ENCODE results near the gene MOB4. TPM values are rescaled to one million over a fixed set of nuclear protein-coding genes. Genes with fewer than 3 reads are reported as not detected.

Gene MOB4
- total RNA-seq, 1 donor from 2014 or later, result 53.4 TPM

- no peak for DNase-seq
These were observed 75.6 kb downstream of the MOB4 start for GRCh38 chr2:197591339-197592072.

- no peak for DNase-seq
These were observed 80.9 kb downstream of the MOB4 start for GRCh38 chr2:197596766-197597165.

- DNase-seq, result no peak
These were observed 81.3 kb downstream of the MOB4 start for GRCh38 chr2:197597166-197597565.

- DNase-seq, result no peak
These were observed 82.6 kb downstream of the MOB4 start for GRCh38 chr2:197598450-197598849.

- peak; percentile 44 for DNase-seq
These were observed 83.6 kb downstream of the MOB4 start for GRCh38 chr2:197599285-197599965.

GRCh38 chr2:197600306-197600705 lies 84.4 kb downstream of the MOB4 start:
- no peak for DNase-seq

GRCh38 chr2:197601726-197602125 lies 85.9 kb downstream of the MOB4 start:
- no peak for DNase-seq

Small RNA genes lying within 50 kb of the gene (small RNA-seq; reads per million reads assigned to genes)
- not detected for gene AC020550.1 (ENCODE audit: low replicate concordance)

Other genes starting within 250 kb of the MOB4 start
- gene ANKRD44, start 205.3 kb upstream of the MOB4 start, total RNA-seq, result 35.4 TPM
- gene SF3B1, start 81.0 kb upstream of the MOB4 start, total RNA-seq, result 314 TPM
- 20.7 TPM for gene COQ10B, start 62.5 kb upstream of the MOB4 start, total RNA-seq
- gene HSPD1, start 16.2 kb upstream of the MOB4 start, total RNA-seq, result 322 TPM
- gene HSPE1, start 15.7 kb upstream of the MOB4 start, total RNA-seq, result 121 TPM
- gene RFTN2, start 159.5 kb downstream of the MOB4 start, total RNA-seq, result 20.4 TPM
- gene MARS2, start 189.3 kb downstream of the MOB4 start, total RNA-seq, result 6.9 TPM

All from tongue (tissue), 3 donors.